ENCODE data around the gene RNF157.

RNF157 gene

DNA sequence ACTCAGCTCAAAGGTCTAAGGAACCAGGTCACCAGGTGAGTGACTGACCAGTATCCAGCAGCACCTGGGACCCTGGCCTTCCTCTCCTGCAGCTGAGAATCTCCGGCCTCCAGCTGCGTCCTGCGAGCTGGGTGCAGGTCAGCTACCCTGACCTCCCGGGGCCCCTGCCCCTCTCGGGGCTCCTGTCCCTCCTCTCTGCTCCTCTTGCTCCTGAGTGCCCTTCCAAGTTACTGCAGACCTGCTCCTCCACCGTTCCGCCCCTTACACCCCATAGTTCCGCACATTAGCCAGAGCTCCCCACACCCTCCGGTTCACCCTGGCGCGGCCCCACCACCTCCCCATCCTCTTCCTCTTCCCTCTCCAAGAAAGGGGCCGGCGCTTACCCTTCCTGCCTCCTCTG lies 109.8 kb downstream of the RNF157 start:
- no peak overlapping the region for H3K4me3 ChIP-seq (ENCODE audit: low read depth in 1 of 2, low read length in 2 of 2)
- H3K27me3 ChIP-seq (ENCODE audit: control insufficient read depth in 1 of 2, insufficient read depth in 2 of 2, low read length in 2 of 2): peaks cover 4 to 22% of the 10 kb centered on the region in 2 donors
- no peak overlapping the region for H3K27ac ChIP-seq (ENCODE audit: low read depth, low read length)
- no peaks in the 10 kb centered on the region for H3K4me1 ChIP-seq (ENCODE audit: insufficient read depth, low read length)
- H3K9me3 ChIP-seq (ENCODE audit: low read length): no peaks in the 10 kb centered on the region
- no peak overlapping the region for H3K9ac ChIP-seq (ENCODE audit: low read length)
- no peaks in the 10 kb centered on the region for H3K36me3 ChIP-seq (ENCODE audit: insufficient read depth, low read length)

DNA sequence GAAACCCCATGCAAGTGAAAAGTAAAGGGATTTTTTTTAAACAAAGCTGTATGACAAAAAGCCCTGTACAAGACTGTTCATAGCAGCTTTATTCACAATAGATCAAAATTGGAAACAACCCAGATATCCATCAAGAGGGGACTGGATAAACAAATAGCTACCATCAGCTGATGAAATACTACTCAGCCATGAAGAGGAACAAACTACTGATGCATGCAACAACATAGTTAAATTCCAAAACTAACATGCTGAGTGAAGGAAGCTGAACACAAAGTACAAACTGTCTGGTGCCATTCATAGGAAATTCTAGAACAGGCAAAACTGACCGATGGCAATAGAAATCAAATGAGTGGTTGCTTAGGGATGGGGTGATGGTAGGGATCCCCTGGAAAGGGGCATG lies 114.4 kb downstream of the RNF157 start:
- Histone ChIP-seq H3K36me3 (ENCODE audit: insufficient read depth, low read length) (no peaks in the 10 kb centered on the region), H3K4me1 (ENCODE audit: insufficient read depth, low read length) (no peaks in the 10 kb centered on the region), H3K4me3 (ENCODE audit: low read depth in 1 of 2, low read length in 2 of 2) (no peak overlapping the region), H3K27me3 (ENCODE audit: control insufficient read depth in 1 of 2, insufficient read depth in 2 of 2, low read length in 2 of 2) (no peaks in the 10 kb centered on the region), H3K27ac (ENCODE audit: low read depth, low read length) (no peak overlapping the region), H3K9ac (ENCODE audit: low read length) (no peak overlapping the region), H3K9me3 (ENCODE audit: low read length) (no peaks in the 10 kb centered on the region)

DNA sequence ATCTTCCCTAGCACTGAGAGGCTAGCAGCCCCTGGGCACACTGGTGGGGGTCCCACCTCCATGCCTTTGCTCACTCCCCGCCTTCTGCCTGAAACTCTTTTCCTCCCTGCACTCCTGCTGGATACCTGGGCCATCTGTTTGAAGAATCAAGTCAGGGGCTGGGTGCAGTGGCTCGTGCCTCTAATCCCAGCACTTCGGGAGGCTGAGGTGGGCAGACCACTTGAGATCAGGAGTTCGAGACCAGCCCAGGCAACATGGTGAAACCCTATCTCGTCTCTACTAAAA lies 115.0 kb downstream of the RNF157 start:
- Histone ChIP-seq H3K36me3 (ENCODE audit: insufficient read depth, low read length) (no peaks in the 10 kb centered on the region), H3K9ac (ENCODE audit: low read length) (no peak overlapping the region), H3K4me3 (ENCODE audit: low read depth in 1 of 2, low read length in 2 of 2) (no peak overlapping the region), H3K9me3 (ENCODE audit: low read length) (no peaks in the 10 kb centered on the region), H3K4me1 (ENCODE audit: insufficient read depth, low read length) (no peaks in the 10 kb centered on the region), H3K27ac (ENCODE audit: low read depth, low read length) (no peak overlapping the region), H3K27me3 (ENCODE audit: control insufficient read depth in 1 of 2, insufficient read depth in 2 of 2, low read length in 2 of 2) (no peaks in the 10 kb centered on the region)

DNA sequence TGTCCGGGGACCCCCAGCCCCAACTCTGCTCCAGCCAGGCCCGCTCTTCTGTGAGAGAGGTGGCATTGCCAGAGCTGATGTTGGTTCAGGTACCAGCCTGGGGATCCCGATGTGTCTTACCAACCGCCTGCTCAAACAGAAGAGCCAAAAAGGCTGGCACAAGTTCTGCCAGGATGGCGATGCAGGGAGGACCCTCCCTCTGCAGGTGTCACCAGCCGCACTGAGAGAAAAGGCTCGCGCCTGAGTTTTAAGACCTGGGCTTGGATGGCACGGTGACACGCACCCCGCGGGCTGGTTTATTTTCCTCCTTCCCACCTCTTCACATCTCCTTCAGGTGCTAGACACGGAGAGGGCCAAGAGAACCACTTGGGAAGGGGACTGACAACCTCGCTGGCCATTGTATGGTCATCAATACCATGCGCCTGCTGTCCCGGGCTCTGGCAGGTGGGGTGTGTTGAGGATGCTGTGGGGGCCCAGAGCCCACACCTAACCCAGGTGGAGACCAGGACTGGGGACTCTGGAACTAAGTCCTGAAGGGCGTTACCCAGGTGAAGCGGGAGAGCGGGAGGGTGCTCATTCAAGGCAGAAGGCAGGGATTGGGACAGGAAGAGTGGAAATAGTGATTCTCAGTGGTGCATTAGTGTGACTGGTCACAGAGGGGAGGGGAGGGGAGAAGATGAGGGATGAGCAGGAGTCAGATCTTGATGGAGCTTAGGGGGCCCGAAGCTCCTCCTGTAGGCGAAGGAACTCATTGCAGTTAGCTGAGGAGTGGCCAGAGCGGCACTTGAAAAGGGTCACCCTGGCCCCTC lies 115.5 kb downstream of the RNF157 start:
- H3K27ac ChIP-seq (ENCODE audit: low read depth, low read length): no peak overlapping the region
- no peak overlapping the region for H3K9ac ChIP-seq (ENCODE audit: low read length)
- no peaks in the 10 kb centered on the region for H3K9me3 ChIP-seq (ENCODE audit: low read length)
- H3K4me3 ChIP-seq (ENCODE audit: low read depth in 1 of 2, low read length in 2 of 2): no peak overlapping the region
- no peaks in the 10 kb centered on the region for H3K4me1 ChIP-seq (ENCODE audit: insufficient read depth, low read length)
- no peaks in the 10 kb centered on the region for H3K36me3 ChIP-seq (ENCODE audit: insufficient read depth, low read length)
- no peaks in the 10 kb centered on the region for H3K27me3 ChIP-seq (ENCODE audit: control insufficient read depth in 1 of 2, insufficient read depth in 2 of 2, low read length in 2 of 2)

DNA sequence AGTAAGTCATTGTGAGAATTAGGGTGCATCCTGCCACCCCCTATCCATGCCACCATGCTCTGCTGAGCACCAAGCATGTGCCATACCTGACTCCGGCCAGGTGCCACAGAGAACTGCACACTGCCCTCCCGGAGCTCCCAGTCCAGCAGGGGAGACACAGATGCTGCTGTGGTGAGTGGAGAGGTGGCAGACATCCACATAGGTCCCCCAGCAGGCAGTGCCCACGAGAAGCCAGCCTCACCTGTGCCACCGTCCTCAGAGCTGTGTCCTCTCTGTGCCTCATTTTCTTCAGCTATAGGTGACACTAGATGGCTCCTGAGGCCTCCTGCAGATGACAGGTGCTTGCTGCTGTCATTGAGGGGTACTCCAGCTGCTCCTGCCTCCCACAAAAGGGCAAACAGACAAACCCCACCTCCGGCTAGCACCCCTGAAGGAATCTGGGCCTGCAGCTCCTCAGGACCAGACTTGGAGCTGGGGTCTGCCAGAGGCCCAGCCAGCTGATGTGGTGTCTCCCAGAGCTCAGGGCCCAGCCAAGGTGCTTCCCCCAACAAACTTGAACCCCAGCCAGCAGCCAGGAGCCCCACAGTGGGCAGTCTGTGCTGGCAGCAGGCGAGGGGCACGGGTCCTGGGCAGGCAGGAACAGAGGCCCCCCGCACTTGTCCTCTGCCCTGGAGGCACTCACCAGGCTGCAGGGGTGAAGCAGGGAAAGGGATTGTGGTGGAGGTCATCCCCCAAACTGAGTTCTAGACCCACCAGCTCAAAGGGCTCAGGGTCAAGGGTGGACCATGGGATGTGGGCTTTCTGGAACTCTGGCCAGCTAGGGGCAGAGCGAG lies 116.3 kb downstream of the RNF157 start:
- H3K36me3 ChIP-seq (ENCODE audit: insufficient read depth, low read length): no peaks in the 10 kb centered on the region
- no peaks in the 10 kb centered on the region for H3K4me1 ChIP-seq (ENCODE audit: insufficient read depth, low read length)
- no peak overlapping the region for H3K4me3 ChIP-seq (ENCODE audit: low read depth in 1 of 2, low read length in 2 of 2)
- no peaks in the 10 kb centered on the region for H3K27me3 ChIP-seq (ENCODE audit: control insufficient read depth in 1 of 2, insufficient read depth in 2 of 2, low read length in 2 of 2)
- no peaks in the 10 kb centered on the region for H3K9me3 ChIP-seq (ENCODE audit: low read length)
- H3K9ac ChIP-seq (ENCODE audit: low read length): no peak overlapping the region
- H3K27ac ChIP-seq (ENCODE audit: low read depth, low read length): no peak overlapping the region

DNA sequence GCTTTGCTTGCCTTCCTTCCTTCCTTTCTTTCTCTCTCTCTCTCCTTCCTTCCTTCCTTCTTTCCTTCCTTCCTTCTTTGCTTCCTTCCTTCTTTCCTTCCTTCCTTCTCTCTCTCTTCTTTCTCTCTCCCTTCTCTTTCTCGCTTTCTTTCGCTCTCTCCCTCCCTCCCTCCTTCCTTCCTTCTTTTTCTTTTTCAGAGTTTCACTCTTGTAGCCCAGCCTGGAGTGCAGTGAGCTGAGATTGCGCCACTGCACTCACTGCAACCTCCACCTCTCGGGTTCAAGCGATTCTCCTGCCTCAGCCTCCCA lies 117.1 kb downstream of the RNF157 start:
- no peaks in the 10 kb centered on the region for H3K27me3 ChIP-seq (ENCODE audit: control insufficient read depth in 1 of 2, insufficient read depth in 2 of 2, low read length in 2 of 2)
- no peaks in the 10 kb centered on the region for H3K9me3 ChIP-seq (ENCODE audit: low read length)
- no peak overlapping the region for H3K27ac ChIP-seq (ENCODE audit: low read depth, low read length)
- no peaks in the 10 kb centered on the region for H3K4me1 ChIP-seq (ENCODE audit: insufficient read depth, low read length)
- no peaks in the 10 kb centered on the region for H3K36me3 ChIP-seq (ENCODE audit: insufficient read depth, low read length)
- no peak overlapping the region for H3K9ac ChIP-seq (ENCODE audit: low read length)
- H3K4me3 ChIP-seq (ENCODE audit: low read depth in 1 of 2, low read length in 2 of 2): no peak overlapping the region

DNA sequence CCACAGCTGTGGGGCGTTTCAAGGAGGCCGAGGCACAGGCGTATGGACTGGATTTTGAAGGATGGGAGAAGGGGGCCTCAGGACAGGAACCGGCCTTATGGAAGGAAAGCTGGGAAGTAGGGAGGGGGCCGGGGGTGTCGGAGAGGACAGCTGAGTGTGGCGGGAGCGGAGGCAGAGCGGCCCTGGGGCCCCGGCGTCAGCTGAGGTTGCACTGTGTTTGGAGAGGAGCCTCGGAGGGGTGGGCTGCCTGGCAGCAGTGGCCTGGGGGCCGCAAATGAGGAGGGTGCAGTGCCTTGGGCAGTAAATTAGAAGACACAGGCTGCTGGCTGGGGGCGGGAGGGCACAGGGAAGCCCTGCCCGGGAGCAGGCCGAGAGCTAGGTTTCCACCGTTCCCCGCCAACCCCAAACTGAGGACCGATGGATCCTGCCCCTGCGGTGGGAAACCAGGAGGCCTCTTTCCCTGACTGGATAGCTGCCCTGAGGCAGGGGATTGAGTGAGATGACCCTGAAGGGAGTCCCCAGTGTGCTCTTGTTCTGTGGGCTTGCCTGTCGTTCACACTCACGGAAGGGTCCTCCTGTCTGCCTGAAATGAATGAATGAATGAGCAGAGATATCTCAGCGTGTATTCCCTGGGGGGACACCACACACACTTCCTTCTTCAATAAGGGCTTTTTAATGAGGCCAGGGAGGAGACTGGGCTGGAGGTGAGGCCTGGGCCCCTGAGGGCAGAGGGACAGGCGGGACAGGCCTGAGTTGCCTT lies 117.7 kb downstream of the RNF157 start:
- Histone ChIP-seq H3K27ac (ENCODE audit: low read depth, low read length) (no peak overlapping the region), H3K4me3 (ENCODE audit: low read depth in 1 of 2, low read length in 2 of 2) (peak overlapping the region in 1 of 2 donors; percentile 50)

DNA sequence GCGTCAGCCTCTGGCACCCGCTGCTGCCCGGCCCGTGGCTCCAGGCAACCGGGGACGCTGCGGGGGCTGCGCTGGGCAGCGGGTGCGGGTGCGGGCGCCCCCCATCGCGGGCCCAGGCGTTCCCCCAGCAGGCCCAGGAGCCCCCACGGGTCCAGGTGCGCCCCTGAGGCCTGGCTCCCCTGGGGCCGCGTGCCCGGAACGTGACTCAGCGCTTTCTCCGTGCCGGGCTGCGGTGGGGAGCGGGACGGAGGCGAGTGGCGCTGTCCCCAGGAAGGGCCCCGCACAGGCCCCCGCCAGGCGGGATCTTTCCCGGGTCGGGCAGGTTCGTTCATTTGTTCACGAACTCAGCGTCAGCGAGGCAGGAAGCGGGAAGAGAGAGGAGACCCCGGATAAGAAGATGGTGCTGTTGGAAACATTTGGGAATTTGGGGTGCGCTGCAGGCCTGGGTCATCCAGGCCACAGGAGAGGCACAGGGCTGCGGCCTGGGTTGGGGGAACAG lies 118.3 kb downstream of the RNF157 start:
- peak overlapping the region; percentile 50 to 53 for H3K4me3 ChIP-seq (ENCODE audit: low read depth in 1 of 2, low read length in 2 of 2)
- no peaks in the 10 kb centered on the region for H3K36me3 ChIP-seq (ENCODE audit: insufficient read depth, low read length)
- no peak overlapping the region for H3K9ac ChIP-seq (ENCODE audit: low read length)
- H3K4me1 ChIP-seq (ENCODE audit: insufficient read depth, low read length): no peaks in the 10 kb centered on the region
- H3K9me3 ChIP-seq (ENCODE audit: low read length): no peaks in the 10 kb centered on the region
- no peaks in the 10 kb centered on the region for H3K27me3 ChIP-seq (ENCODE audit: control insufficient read depth in 1 of 2, insufficient read depth in 2 of 2, low read length in 2 of 2)
- H3K27ac ChIP-seq (ENCODE audit: low read depth, low read length): peak overlapping the region; percentile 13

More for the DNA sequence above, 117.7 kb downstream of the RNF157 start:
- no peaks in the 10 kb centered on the region for H3K36me3 ChIP-seq (ENCODE audit: insufficient read depth, low read length)
- H3K4me1 ChIP-seq (ENCODE audit: insufficient read depth, low read length): no peaks in the 10 kb centered on the region
- no peaks in the 10 kb centered on the region for H3K27me3 ChIP-seq (ENCODE audit: control insufficient read depth in 1 of 2, insufficient read depth in 2 of 2, low read length in 2 of 2)
- no peaks in the 10 kb centered on the region for H3K9me3 ChIP-seq (ENCODE audit: low read length)
- H3K9ac ChIP-seq (ENCODE audit: low read length): no peak overlapping the region

DNA sequence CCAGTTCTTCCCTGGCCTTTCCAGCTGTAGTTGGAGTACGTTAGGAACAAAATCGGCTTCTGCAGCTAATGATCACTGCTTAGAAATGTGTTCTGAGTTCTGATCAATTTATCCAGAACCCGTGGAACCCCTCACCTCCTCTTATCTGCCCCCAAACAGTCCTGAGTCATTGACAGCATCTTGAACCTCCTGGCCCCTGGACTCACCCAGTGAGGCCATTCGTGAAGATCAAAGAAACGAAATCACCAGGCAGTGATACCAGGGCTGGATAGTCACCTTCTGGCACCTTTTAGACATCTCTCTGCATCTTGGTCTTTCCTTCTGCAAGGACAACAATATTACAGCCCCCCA lies 119.7 kb downstream of the RNF157 start:
- no peak overlapping the region for H3K9ac ChIP-seq (ENCODE audit: low read length)
- H3K27me3 ChIP-seq (ENCODE audit: control insufficient read depth in 1 of 2, insufficient read depth in 2 of 2, low read length in 2 of 2): no peaks in the 10 kb centered on the region

DNA sequence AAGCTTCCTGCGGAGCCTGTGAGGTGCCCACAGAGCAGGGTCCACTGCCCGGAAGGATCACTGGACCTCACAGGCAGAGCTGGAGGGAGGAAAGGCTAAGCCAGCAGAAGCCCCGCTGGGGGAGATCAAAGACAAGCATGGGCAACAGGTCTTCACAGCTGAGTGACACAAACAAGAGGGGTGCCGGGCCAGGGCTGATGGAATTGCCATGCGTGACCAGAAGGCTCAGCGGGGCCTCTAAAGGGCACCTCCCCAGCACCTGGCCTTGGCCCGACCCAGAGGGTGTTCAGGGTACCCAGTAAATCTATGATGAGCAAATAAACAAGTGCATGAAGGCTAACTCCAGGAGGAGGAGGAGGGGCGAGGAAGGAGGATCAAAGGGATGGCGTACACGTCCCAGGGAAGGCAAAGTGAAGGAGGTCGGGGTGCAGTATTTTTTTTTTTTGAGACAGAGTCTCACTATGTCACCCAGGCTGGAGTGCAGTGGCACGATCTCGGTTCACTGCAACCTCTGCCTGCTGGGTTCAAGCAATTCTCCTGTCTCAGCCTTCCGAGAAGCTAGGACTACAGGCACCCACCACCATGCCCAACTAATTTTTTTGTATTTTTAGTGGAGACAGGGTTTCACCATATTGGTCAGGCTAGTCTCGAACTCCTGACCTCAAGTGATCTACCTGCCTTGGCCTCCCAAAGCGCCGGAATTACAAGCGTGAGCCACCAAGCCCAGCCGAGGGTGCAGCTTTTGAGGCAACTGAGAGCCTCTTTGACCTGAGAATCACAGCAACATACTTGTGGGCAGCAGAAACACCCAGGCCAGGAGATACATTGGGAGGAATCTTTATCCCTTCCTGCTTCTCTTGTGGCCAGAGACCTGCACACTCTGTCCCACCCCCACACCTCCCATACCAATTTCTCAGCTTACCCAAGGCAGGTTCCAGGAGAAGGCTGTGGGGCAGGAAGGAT lies 120.6 kb downstream of the RNF157 start:
- Histone ChIP-seq H3K9ac (ENCODE audit: low read length) (no peak overlapping the region), H3K9me3 (ENCODE audit: low read length) (no peaks in the 10 kb centered on the region), H3K36me3 (ENCODE audit: insufficient read depth, low read length) (no peaks in the 10 kb centered on the region), H3K27me3 (ENCODE audit: control insufficient read depth in 1 of 2, insufficient read depth in 2 of 2, low read length in 2 of 2) (no peaks in the 10 kb centered on the region), H3K4me3 (ENCODE audit: low read depth in 1 of 2, low read length in 2 of 2) (no peak overlapping the region), H3K4me1 (ENCODE audit: insufficient read depth, low read length) (no peaks in the 10 kb centered on the region), H3K27ac (ENCODE audit: low read depth, low read length) (no peak overlapping the region)

More for the DNA sequence above, 119.7 kb downstream of the RNF157 start:
- no peak overlapping the region for H3K27ac ChIP-seq (ENCODE audit: low read depth, low read length)
- no peak overlapping the region for H3K4me3 ChIP-seq (ENCODE audit: low read depth in 1 of 2, low read length in 2 of 2)
- H3K9me3 ChIP-seq (ENCODE audit: low read length): no peaks in the 10 kb centered on the region
- no peaks in the 10 kb centered on the region for H3K36me3 ChIP-seq (ENCODE audit: insufficient read depth, low read length)
- no peaks in the 10 kb centered on the region for H3K4me1 ChIP-seq (ENCODE audit: insufficient read depth, low read length)
